Fibroblast of peridontal ligament (primary cell): ENCODE measurements around the gene VEPH1.

ENCODE experiments used
- DNase-seq: peaks from one replicate; pipeline ENCODE4 v3.0.0-alpha.2; 2010; ENCODE audit errors: extremely low read depth

The VEPH1 gene

GRCh38 chr3:157523814-157524213, 20.6 kb upstream of the VEPH1 start:
- no peak for DNase-seq

- no peak for DNase-seq
Observed at GRCh38 chr3:157522648-157523047, 19.4 kb upstream of the VEPH1 start.

GRCh38 chr3:157520485-157521150, 17.4 kb upstream of the VEPH1 start:
- peak; percentile 64 for DNase-seq

GRCh38 chr3:157518881-157519280, 15.7 kb upstream of the VEPH1 start:
- no peak for DNase-seq

- DNase-seq = no peak
Observed at GRCh38 chr3:157516928-157517327, 13.7 kb upstream of the VEPH1 start.

GRCh38 chr3:157515398-157515797, 12.2 kb upstream of the VEPH1 start:
- no peak for DNase-seq

GRCh38 chr3:157514371-157514895, 11.2 kb upstream of the VEPH1 start:
- DNase-seq = no peak

- no peak for DNase-seq
Observed at GRCh38 chr3:157513585-157513984, 10.4 kb upstream of the VEPH1 start.

- no peak for DNase-seq
Observed at GRCh38 chr3:157512534-157512933, 9.3 kb upstream of the VEPH1 start.

- DNase-seq = no peak
Observed at GRCh38 chr3:157508461-157508860, 5.2 kb upstream of the VEPH1 start.

GRCh38 chr3:157501863-157502262, 1.4 kb downstream of the VEPH1 start:
- no peak for DNase-seq

- no peak for DNase-seq
Observed at GRCh38 chr3:157500232-157500631, 3.0 kb downstream of the VEPH1 start.

- DNase-seq = no peak
Observed at GRCh38 chr3:157499342-157499963, 3.8 kb downstream of the VEPH1 start.

GRCh38 chr3:157498371-157498770, 4.8 kb downstream of the VEPH1 start:
- DNase-seq = peak; percentile 56

- no peak for DNase-seq
Observed at GRCh38 chr3:157495846-157496245, 7.4 kb downstream of the VEPH1 start.

- peak; percentile 38 for DNase-seq
Observed at GRCh38 chr3:157494581-157495281, 8.5 kb downstream of the VEPH1 start.

GRCh38 chr3:157493627-157494550, 9.3 kb downstream of the VEPH1 start:
- DNase-seq = peak; percentile 93

- no peak for DNase-seq
Observed at GRCh38 chr3:157491136-157491535, 12.1 kb downstream of the VEPH1 start.

- DNase-seq = no peak
Observed at GRCh38 chr3:157488144-157488543, 15.1 kb downstream of the VEPH1 start.

- peak; percentile 54 for DNase-seq
Observed at GRCh38 chr3:157487339-157487738, 15.9 kb downstream of the VEPH1 start.

- DNase-seq = no peak
Observed at GRCh38 chr3:157479464-157480243, 23.6 kb downstream of the VEPH1 start.
